Metanephros (tissue), 1 donor: ENCODE data around the gene FZD10. TPM values are rescaled to one million over a fixed set of nuclear protein-coding genes. Genes with fewer than 3 reads are reported as not detected.

ENCODE experiments used
- total RNA-seq: library from RNA; depleted of rRNA; stranded (reverse); fragments of >200 nt; gene quantifications from one replicate; pipeline ENCODE4 v1.2.3, GENCODE V29; 2014

Gene FZD10, protein sequence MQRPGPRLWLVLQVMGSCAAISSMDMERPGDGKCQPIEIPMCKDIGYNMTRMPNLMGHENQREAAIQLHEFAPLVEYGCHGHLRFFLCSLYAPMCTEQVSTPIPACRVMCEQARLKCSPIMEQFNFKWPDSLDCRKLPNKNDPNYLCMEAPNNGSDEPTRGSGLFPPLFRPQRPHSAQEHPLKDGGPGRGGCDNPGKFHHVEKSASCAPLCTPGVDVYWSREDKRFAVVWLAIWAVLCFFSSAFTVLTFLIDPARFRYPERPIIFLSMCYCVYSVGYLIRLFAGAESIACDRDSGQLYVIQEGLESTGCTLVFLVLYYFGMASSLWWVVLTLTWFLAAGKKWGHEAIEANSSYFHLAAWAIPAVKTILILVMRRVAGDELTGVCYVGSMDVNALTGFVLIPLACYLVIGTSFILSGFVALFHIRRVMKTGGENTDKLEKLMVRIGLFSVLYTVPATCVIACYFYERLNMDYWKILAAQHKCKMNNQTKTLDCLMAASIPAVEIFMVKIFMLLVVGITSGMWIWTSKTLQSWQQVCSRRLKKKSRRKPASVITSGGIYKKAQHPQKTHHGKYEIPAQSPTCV
- 4.8 TPM for total RNA-seq

GRCh38 chr12:130162267-130162666 is at the start of gene FZD10:
Gene FZD10 (plus strand): TSS chr12:130162464. CDS start chr12:130162943, 479 bp downstream.

Other genes starting within 250 kb of the FZD10 start
- 0.35 TPM for gene PIWIL1, start 175.4 kb downstream of the FZD10 start, total RNA-seq